HEK293 (cell line): ENCODE data around the gene GOLGA3.

ENCODE experiments used
- CTCF ChIP-seq: fragments of 450-650 bp; formaldehyde crosslinking; IDR thresholded peaks from 2 replicates; pipeline ENCODE4 v1.5.1; 2016; ENCODE audit warnings: missing biosample characterization, missing genetic modification characterization
- TCF7L2 ChIP-seq: IDR thresholded peaks from 2 replicates; pipeline ENCODE4 v1.6.1; 2011; ENCODE audit warnings: low read depth, mild to moderate bottlenecking, inconsistent platforms, low read length, moderate library complexity, borderline replicate concordance
- ZNF140 ChIP-seq: fragments of 450-650 bp; formaldehyde crosslinking; IDR thresholded peaks from 2 replicates; pipeline ENCODE4 v1.5.1; 2016; ENCODE audit warnings: missing biosample characterization, missing genetic modification characterization
- ZNF146 ChIP-seq: fragments of 450-650 bp; formaldehyde crosslinking; IDR thresholded peaks from 2 replicates; pipeline ENCODE4 v1.5.1; 2016; ENCODE audit warnings: missing biosample characterization, missing genetic modification characterization
- ZNF580 ChIP-seq: fragments of 450-650 bp; formaldehyde crosslinking; IDR thresholded peaks from 2 replicates; pipeline ENCODE4 v1.5.1; 2016; ENCODE audit warnings: missing biosample characterization, missing genetic modification characterization
- ZNF654 ChIP-seq: fragments of 450-650 bp; formaldehyde crosslinking; IDR thresholded peaks from 2 replicates; pipeline ENCODE4 v1.5.1; 2016; ENCODE audit warnings: low read depth, missing biosample characterization, missing genetic modification characterization
- ZNF660 ChIP-seq: fragments of 450-650 bp; IDR thresholded peaks from 2 replicates; pipeline ENCODE4 v1.5.1; 2018; ENCODE audit warnings: missing biosample characterization, mild to moderate bottlenecking, missing genetic modification characterization

- TF ChIP-seq ZNF654, result no peak
- no peak for TF ChIP-seq ZNF146 (tag by site-specific recombination)
- TF ChIP-seq CTCF (tag by site-specific recombination), result no peak
- TF ChIP-seq ZNF580 (tag by site-specific recombination), result no peak
- no peak for TF ChIP-seq ZNF140 (tag by site-specific recombination)
- no peak for TF ChIP-seq TCF7L2
- TF ChIP-seq ZNF660 (tag by site-specific recombination), result no peak
These were observed 53.0 kb downstream of the GOLGA3 start for GRCh38 chr12:132775502-132776229.
